GM18868 (cell line): ENCODE data around the gene FRMD4A.

ENCODE experiments used
- ATAC-seq: cut with Tn5 transposase; IDR thresholded peaks from one replicate; pipeline ENCODE4 v1.9.1; 2021; ENCODE audit warnings: mild to moderate bottlenecking, moderate library complexity; ENCODE audit not compliant: unreplicated experiment

FRMD4A gene

GRCh38 chr10:13612654-13613373 lies 717.9 kb downstream of the FRMD4A start:
- ATAC-seq: no peak

GRCh38 chr10:13608246-13608853 lies 722.4 kb downstream of the FRMD4A start:
- no peak for ATAC-seq

- ATAC-seq: no peak
Observed at GRCh38 chr10:13604357-13605040, 726.2 kb downstream of the FRMD4A start.

- ATAC-seq: no peak
Observed at GRCh38 chr10:13597909-13598308, 732.8 kb downstream of the FRMD4A start.

GRCh38 chr10:13594641-13595040 lies 736.1 kb downstream of the FRMD4A start:
- no peak for ATAC-seq
